DMS53 (cell line): ENCODE data around the gene CCDC91.
"Not testable (repeated sequence)": the region's sequence is repeated elsewhere in the genome, so short reads cannot be mapped to it uniquely, and the experiment has no call there.

Experiments
- DNase-seq: peaks from one replicate; lab custom pipeline; 2025; lab: John Stamatoyannopoulos, UW

The CCDC91 gene

GRCh38 chr12:28180786-28181185, 9.5 kb upstream of the CCDC91 start:
- DNase-seq, result no peak

DNA sequence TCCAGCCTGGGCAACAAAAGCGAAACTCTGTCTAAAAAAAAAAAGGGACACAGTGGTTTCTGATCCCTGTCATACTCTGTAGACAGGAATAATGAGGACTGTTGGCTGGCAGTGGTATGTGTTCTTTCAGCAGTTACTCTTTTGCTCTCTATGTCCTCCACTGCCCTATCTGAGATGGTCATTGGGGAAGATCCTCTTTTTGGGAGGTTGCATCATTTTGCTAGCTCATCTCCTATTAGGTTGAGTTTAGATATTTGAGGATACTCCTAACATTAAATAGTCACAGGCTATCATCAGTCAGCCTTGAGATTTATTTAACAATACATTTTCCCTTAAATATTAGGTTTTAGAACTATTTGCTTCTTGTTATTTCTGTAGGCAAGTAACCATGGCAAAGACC, 5.9 kb upstream of the CCDC91 start:
- DNase-seq, result no peak

- DNase-seq, result no peak
Observed at GRCh38 chr12:28186500-28186899, 3.8 kb upstream of the CCDC91 start.

DNA sequence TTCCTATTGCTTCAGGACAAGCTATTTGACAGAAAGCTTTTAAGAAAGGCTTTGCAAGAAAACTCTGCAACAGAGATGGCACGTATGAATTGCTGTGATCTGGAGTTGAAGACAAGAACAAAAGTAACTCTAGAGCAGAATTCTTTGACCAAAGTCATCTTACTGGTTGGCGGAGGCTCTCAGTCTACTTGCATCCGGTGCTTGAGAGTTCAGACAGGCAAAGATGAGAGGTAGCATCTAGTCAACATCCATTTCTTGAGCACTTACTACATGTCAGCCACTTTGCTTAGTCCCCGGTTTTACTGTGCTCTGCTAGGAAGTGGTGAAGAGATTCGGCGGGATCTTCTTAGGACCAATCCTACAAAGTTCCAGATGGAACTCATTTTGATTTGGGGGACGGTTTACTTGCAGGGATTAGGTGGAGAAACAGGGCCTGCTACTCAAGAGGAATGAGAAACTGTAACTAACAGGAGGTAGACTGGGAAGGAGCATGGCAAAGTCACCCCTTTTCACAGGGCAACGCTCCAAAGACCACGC, 404 bp upstream of the CCDC91 start:
- DNase-seq, result peak; percentile 80

DNA sequence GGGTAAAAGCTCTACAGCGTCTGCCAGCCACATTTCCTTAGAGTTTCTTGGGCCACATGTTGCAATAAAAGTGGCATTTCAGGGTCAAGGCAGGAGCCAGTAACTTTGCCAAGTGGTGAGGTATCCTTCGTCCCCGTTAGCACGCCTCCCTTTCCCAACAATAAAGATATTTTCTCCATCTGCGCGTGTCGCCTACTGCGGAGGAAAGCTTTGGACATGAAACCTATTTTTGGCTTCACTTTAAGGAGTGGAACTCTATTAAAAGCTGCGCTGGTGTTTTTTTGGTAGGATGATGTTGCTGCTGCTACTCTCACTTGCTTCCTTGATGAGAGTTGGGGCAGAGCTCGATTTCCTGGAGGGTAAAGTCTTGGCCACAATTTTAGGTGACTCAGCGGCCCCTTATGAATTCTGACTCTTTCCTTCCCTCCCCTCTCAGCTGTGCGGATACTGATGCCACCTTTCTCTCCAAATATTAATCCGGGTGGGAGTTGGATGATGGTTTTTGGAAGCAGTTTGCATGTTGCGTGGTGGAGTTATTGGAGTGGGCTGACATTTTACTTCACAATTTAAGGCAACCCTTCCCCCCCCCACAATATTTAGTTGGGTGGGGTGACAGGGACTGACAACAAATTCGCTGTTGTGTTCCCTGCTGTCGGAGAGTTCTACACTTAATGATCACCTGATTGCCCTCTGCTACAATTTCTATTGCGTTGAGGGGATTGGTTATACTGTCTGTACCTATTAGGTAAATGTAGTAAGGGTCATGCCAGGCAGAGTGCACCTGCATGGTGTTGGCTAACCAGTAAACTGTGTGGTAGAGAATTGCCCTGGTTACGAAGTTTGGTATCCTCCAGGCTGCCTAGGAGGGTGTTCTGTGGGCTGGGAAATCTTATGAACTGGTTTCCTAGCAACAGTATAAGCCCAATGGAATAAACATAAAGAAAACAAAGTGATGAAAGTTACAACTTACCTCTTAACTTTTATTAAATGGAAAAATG, 1.1 kb downstream of the CCDC91 start:
- peak; percentile 59 for DNase-seq

GRCh38 chr12:28192125-28192524, 1.9 kb downstream of the CCDC91 start:
- no peak for DNase-seq

GRCh38 chr12:28194621-28195020, 4.4 kb downstream of the CCDC91 start:
- DNase-seq, result not testable (repeated sequence)

DNA sequence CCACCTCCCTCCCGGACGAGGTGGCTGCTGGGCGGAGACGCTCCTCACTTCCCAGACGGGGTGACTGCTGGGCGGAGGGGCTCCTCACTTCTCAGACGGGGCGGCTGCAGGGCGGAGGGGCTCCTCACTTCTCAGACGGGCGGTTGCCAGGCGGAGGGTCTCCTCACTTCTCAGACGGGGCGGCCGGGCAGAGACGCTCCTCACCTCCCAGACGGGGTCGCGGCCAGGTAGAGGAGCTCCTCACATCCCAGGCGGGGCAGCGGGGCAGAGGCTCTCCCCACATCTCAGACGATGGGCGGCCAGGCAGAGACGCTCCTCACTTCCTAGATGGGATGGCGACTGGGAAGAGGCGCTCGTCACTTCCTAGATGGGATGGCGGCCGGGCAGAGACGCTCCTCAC, 10.9 kb downstream of the CCDC91 start:
- not testable (repeated sequence) for DNase-seq

DNA sequence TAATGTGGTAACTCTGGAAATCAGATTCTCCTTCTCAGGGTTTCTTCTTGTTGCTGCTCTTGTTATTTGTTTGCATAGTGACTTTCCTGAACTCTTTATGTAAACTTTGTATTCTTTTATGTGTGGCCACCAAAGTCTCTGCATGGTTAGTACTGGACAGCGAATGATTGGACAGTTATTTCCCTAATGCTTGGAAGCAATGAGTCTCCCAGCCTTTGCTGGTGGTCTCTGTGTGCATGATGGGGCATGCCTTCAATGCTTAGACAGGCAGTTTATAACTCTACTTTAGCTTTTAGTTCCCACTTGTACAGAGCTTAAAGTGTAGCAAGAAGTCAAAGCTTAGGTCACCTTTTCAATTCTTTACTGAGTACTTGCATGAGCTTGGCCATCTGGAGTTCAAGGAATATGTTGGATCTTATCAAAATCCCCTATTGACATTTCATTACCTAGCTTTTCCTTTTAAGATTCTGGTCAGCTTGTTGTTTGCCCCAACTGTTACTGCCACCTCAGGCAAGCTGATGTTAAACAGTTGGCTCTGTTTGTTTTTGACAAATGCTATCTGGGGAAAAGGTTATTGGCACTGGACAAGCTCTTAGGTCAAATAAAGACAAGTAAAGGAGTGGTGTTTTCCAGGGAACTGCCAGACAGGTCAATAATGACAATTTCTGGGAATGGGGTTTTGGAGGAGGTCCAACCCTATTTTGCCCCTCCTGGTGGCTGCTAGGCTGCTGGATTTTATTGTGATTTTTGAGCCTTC, 12.3 kb downstream of the CCDC91 start:
- DNase-seq, result peak; percentile 37

DNA sequence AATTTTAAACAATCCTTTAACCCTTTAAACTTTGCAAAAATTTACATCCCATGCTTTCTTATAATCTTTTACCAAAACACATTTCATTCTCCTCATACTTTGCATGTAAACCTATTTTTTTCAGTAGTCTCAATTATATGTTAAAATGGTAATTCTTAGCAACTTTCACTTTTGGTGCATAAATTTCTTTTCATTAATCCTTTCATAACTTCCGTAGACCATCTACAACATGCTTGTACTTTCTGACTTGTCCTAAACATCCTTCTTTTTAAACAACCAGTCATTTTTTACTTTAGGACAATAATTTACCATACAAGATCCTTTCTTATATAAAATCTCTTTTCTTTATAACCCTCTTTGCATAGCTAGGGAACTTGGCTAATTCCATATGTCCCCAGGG, 19.5 kb downstream of the CCDC91 start:
- peak; percentile 62 for DNase-seq

DNA sequence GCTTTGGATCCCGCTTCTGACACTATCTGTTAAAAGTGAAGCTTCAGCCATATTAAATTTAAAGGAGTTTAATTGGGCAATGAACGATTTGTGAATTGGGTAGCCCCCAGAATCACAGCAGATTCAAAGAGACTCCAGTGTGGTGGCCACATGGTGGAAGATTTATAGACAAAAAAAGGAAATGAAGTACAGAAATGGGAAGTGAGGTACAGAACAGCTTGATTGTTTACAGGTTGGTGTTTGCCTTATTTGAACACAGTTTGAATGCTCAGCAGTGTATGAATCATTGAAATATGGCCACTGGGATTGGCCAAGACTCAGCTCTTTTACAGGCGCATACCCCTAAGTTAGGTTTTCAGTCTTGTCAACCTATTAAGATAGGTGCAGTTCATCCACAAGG, 21.9 kb downstream of the CCDC91 start:
- DNase-seq, result no peak

- no peak for DNase-seq
Observed at GRCh38 chr12:28215021-28215420, 24.8 kb downstream of the CCDC91 start.

GRCh38 chr12:28216016-28216415, 25.8 kb downstream of the CCDC91 start:
- no peak for DNase-seq

- DNase-seq, result no peak
Observed at GRCh38 chr12:28217805-28218204, 27.5 kb downstream of the CCDC91 start.

DNA sequence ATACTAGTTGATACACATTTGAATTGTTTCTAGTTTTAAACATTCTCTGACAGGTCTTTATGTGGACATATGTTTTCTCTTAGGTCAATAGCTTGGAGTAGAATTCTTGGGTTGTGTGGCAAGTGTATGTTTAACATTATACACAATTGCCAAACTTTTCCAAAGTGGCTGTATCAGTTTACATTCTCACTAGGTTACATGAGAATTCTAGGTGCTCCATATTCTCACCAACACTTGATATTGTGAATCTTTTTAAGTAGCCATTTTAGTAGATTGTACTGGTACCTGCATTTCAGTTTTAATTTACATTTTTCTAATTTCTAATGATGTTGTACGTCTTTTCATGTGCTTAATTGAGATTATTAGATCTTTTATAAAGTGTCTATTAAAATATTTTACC, 28.6 kb downstream of the CCDC91 start:
- DNase-seq, result no peak

GRCh38 chr12:28219827-28220226, 29.6 kb downstream of the CCDC91 start:
- no peak for DNase-seq

- no peak for DNase-seq
Observed at GRCh38 chr12:28222081-28222700, 31.9 kb downstream of the CCDC91 start.

GRCh38 chr12:28223025-28223554, 32.8 kb downstream of the CCDC91 start:
- no peak for DNase-seq

DNA sequence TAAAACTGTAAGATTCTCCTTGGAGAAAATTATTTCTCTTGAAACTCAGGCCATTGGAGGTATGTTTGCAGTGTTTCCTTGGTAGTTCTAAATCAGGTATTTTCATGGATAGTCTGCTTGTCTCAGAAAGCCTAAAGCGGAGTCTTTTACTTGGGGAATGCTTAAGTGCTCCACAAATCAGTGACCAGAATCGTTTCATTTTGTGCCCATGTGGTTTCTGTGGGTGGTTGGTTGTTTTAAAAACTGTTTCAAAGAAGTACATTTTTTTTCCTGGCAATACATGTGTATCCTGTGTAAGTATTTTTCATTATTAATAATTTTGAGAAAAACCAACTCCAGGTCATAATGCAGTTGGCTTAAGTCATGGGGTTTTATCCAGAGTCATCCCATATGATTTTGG, 33.6 kb downstream of the CCDC91 start:
- no peak for DNase-seq

GRCh38 chr12:28226705-28227104, 36.4 kb downstream of the CCDC91 start:
- no peak for DNase-seq

- no peak for DNase-seq
Observed at GRCh38 chr12:28227251-28227650, 37.0 kb downstream of the CCDC91 start.

DNA sequence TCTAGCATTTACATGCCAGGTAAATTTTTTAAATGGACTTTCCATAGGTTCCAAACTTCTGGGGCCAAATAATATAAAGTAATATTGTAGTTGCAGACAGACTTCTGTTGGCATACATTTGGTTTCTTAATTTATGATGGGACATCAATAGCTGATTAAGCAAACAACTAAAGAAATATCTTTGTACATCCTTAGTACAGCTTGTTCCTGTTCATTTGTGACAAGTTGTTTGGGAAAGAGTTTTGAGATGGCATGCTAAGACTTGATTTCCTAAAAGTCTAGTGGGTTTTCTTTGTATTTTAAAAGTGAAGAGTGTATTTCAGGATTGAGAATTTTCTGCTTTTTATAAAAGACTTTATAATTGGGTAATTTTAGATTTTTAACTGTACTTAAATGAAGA, 41.0 kb downstream of the CCDC91 start:
- DNase-seq, result no peak
